K562 (cell line): ENCODE measurements around the gene MAP4K5. TPM values are rescaled to one million over a fixed set of nuclear protein-coding genes. Genes with fewer than 3 reads are reported as not detected.

Experiments used
- ATAC-seq: fragments of 200-7000 bp; cut with Tn5 transposase; 3 replicates; pipeline ENCODE4 v1.9.1; 2020; ENCODE audit warnings: moderate library complexity
- BruUV-seq: library from RNA; stranded (reverse); fragments of 400-500 nt; replicated peaks from 2 replicates; lab custom pipeline; 2021; lab: Mats Ljungman, UMichigan
- CTCF ChIA-PET: fragments of 300-600 bp; formaldehyde crosslinking; extraction: SDS; loops from one replicate; lab custom pipeline; 2021; ENCODE audit warnings: low intra/inter-chr PET ratio; lab: Yijun Ruan, JAX
- POLR2A ChIA-PET: fragments of 300-600, 350-650 bp; sonication (Branson Sonifier 250); formaldehyde crosslinking; extraction: SDS; loops from one replicate; lab custom pipeline; 2021; ENCODE audit warnings: antibody characterized with exemption, inconsistent platforms; lab: Yijun Ruan, JAX
- DNase-seq, 4 experiments: peaks; one replicate each; pipeline versions ENCODE4 v3.0.0 to v3.0.0-alpha.2; 2011 to 2018; ENCODE audit warnings: low spot score in 3 of 4, mixed read lengths in 3 of 4; ENCODE audit errors: extremely low read depth in 1 of 4
- FAIRE-seq: peaks from 2 replicates; lab custom pipeline; 2011; peaks lifted over from hg19 to GRCh38; lab: Jason Lieb, UNC
- H2AFZ ChIP-seq: 2 replicates; pipeline ENCODE4 v1.6.0; 2011; ENCODE audit warnings: low read depth, low read length, control low read depth, inconsistent platforms
- H3K27ac ChIP-seq: fragments of 200-600 bp; 3 replicates; pipeline ENCODE4 v1.8.0; 2011; ENCODE audit warnings: low read depth, mild to moderate bottlenecking, control low read depth, inconsistent platforms, low read length, moderate library complexity, mixed read lengths; ENCODE audit errors: extremely low read depth
- H3K27me3 ChIP-seq, 2 experiments: fragments of 300-600 bp in 1 of 2; 2 replicates in 1 of 2; 3 replicates in 1 of 2; pipeline versions ENCODE4 v1.6.0 to v1.8.0; 2011; ENCODE audit warnings: inconsistent platforms in 2 of 2, low read length in 2 of 2, mild to moderate bottlenecking in 1 of 2, mixed read lengths in 1 of 2, moderate library complexity in 1 of 2; ENCODE audit not compliant: control insufficient read depth in 2 of 2, insufficient read depth in 2 of 2
- H3K36me3 ChIP-seq: fragments of 300-600 bp; 3 replicates; pipeline ENCODE4 v1.8.0; 2011; ENCODE audit warnings: mild to moderate bottlenecking, low read length, inconsistent platforms; ENCODE audit not compliant: control insufficient read depth, insufficient read depth
- H3K4me1 ChIP-seq, 2 experiments: fragments of 200-600 bp in 1 of 2; replicated peaks in 1 of 2; 2 replicates in 1 of 2; 3 replicates in 1 of 2; pipeline versions ENCODE4 v1.5.1 to v1.8.0; 2011; ENCODE audit warnings: inconsistent platforms in 2 of 2, low read length in 2 of 2, mild to moderate bottlenecking in 1 of 2, mixed read lengths in 1 of 2, moderate library complexity in 1 of 2; ENCODE audit not compliant: control insufficient read depth in 2 of 2, insufficient read depth in 2 of 2
- H3K4me2 ChIP-seq: 2 replicates; pipeline ENCODE4 v1.6.1; 2011; ENCODE audit warnings: low read length, control low read depth, inconsistent platforms, mixed read lengths; ENCODE audit not compliant: insufficient read depth
- H3K4me3 ChIP-seq: fragments of 200-600 bp; sonication (generic), shearing (Covaris generic); 2 replicates; pipeline ENCODE4 v1.5.1; 2016; ENCODE audit warnings: control low read depth, inconsistent platforms
- H3K79me2 ChIP-seq: fragments of 200-600 bp; 3 replicates; pipeline ENCODE4 v1.8.0; 2011; ENCODE audit warnings: low read length, inconsistent platforms; ENCODE audit not compliant: control insufficient read depth, insufficient read depth
- H3K9ac ChIP-seq, 2 experiments: 2 replicates each; pipeline versions ENCODE4 v1.6.0 to v1.6.1; 2011; ENCODE audit warnings: low read depth in 2 of 2, low read length in 2 of 2, control low read depth in 1 of 2, inconsistent platforms in 1 of 2, mild to moderate bottlenecking in 1 of 2, mixed read lengths in 1 of 2; ENCODE audit not compliant: insufficient read depth in 1 of 2
- H3K9me1 ChIP-seq: one replicate; pipeline ENCODE4 v1.6.0; 2011; ENCODE audit warnings: inconsistent platforms, mild to moderate bottlenecking, low read length, moderate library complexity; ENCODE audit not compliant: control insufficient read depth, insufficient read depth
- H3K9me3 ChIP-seq: replicated peaks from 2 replicates; pipeline ENCODE4 v1.5.1; 2011; ENCODE audit warnings: low read depth, low read length, inconsistent platforms; ENCODE audit not compliant: control insufficient read depth, insufficient read depth
- H4K20me1 ChIP-seq: replicated peaks from 2 replicates; pipeline ENCODE4 v1.6.1; 2011; ENCODE audit warnings: low read length, inconsistent platforms, mixed read lengths; ENCODE audit not compliant: control insufficient read depth, insufficient read depth
- FIP1L1 ChIP-seq: fragments of 200-400 bp; formaldehyde crosslinking; IDR thresholded peaks from 2 replicates; pipeline ENCODE4 v1.6.1; 2018; ENCODE audit warnings: mild to moderate bottlenecking, low read depth, low read length; ENCODE audit not compliant: poor library complexity, severe bottlenecking
- JUNB ChIP-seq: fragments of 450-650 bp; formaldehyde crosslinking; conservative IDR thresholded peaks from 2 replicates; pipeline ENCODE4 v1.4.0; 2020; ENCODE audit warnings: mild to moderate bottlenecking
- KAT8 ChIP-seq: fragments of 450-650 bp; IDR thresholded peaks from 2 replicates; pipeline ENCODE4 v1.6.1; 2016; ENCODE audit warnings: low read depth, mild to moderate bottlenecking
- NCOA4 ChIP-seq: fragments of 450-650 bp; IDR thresholded peaks from 2 replicates; pipeline ENCODE4 v1.6.1; 2018; ENCODE audit warnings: mild to moderate bottlenecking; ENCODE audit not compliant: partially characterized antibody
- NR2C1 ChIP-seq, 2 experiments: fragments of 450-650 bp; IDR thresholded peaks; 2 replicates each; pipeline ENCODE4 v1.6.1; 2017; ENCODE audit warnings: mild to moderate bottlenecking in 2 of 2, antibody characterized with exemption in 1 of 2, inconsistent platforms in 1 of 2, missing compliant biosample characterization in 1 of 2, missing genetic modification characterization in 1 of 2
- NR4A1 ChIP-seq, 2 experiments: fragments of 250-450 bp in 1 of 2; fragments of 450-650 bp in 1 of 2; sonication (Bioruptor Pico) in 1 of 2; IDR thresholded peaks; 2 replicates each; pipeline versions ENCODE4 v1.4.0 to v1.6.1; 2016 to 2020; ENCODE audit warnings: mild to moderate bottlenecking in 2 of 2, missing compliant biosample characterization in 1 of 2, missing genetic modification characterization in 1 of 2, moderate library complexity in 1 of 2
- SOX6 ChIP-seq: fragments of 450-650 bp; IDR thresholded peaks from 2 replicates; pipeline ENCODE4 v1.6.1; 2014; ENCODE audit warnings: mild to moderate bottlenecking
- XRCC3 ChIP-seq: fragments of 450-650 bp; IDR thresholded peaks from 2 replicates; pipeline ENCODE4 v1.6.1; 2017; ENCODE audit warnings: mild to moderate bottlenecking, moderate library complexity
- ZNF778 ChIP-seq: fragments of 450-650 bp; formaldehyde crosslinking; IDR thresholded peaks from 2 replicates; pipeline ENCODE4 v1.4.0; 2020; ENCODE audit warnings: mild to moderate bottlenecking, moderate library complexity
- WGBS: fragments of 100-300 bp; shearing (Covaris generic); methylation state at CpG from one replicate; pipeline ENCODE4 v1.1.6; 2016; ENCODE audit warnings: low coverage, mixed read lengths; ENCODE audit not compliant: insufficient coverage; ENCODE audit errors: missing lambda C conversion rate; 5-methylcytosine and 5-hydroxymethylcytosine counted together
- in situ Hi-C: fragments of 300-500 bp; cut with MboI; formaldehyde crosslinking; loops from 4 replicates; pipeline ENCODE4 v1.15.0; 2018; ENCODE audit warnings: inconsistent platforms, mixed read lengths
- intact Hi-C: fragments of 100-400 bp; cut with micrococcal nuclease; formaldehyde crosslinking; loops from 2 replicates; pipeline ENCODE4 v1.14.2; 2022
- polyA plus RNA-seq, 8 experiments: library from polyadenylated mRNA; depleted of rRNA in 4 of 8; stranded (reverse) in 5 of 8; unstranded in 3 of 8; fragments of >200 nt; fragmentation: Nextera tagmentation in 2 of 8; fragmentation: Illumina TruSeq in 1 of 8; extraction: Ambion mirVana in 2 of 8; extraction: Trizol in 1 of 8; gene quantifications; 2 replicates each; pipeline versions ENCODE4 v1.2.1 to v1.2.3, GENCODE V29; 2011 to 2014; ENCODE audit warnings: inconsistent platforms in 1 of 8, missing spikeins in 1 of 8
- total RNA-seq, 7 experiments: library from RNA; depleted of rRNA in 6 of 7; stranded (reverse); fragments of >200 nt in 6 of 7; fragmentation: Illumina TruSeq in 2 of 7; extraction: Trizol in 2 of 7; gene quantifications; 2 replicates each; pipeline versions ENCODE4 v1.2.1 to v1.2.3, GENCODE V29; 2011 to 2021; ENCODE audit warnings: low replicate concordance in 1 of 7
- TF ChIP-seq, protein P1 (sequence below): fragments of 450-650 bp; formaldehyde crosslinking; IDR thresholded peaks from 2 replicates; pipeline ENCODE4 v1.4.0; 2022; ENCODE audit warnings: missing genetic modification characterization
- TF ChIP-seq, protein P2 (sequence below): fragments of 450-650 bp; formaldehyde crosslinking; conservative IDR thresholded peaks from 2 replicates; pipeline ENCODE4 v1.4.0; 2022; ENCODE audit warnings: mild to moderate bottlenecking, missing genetic modification characterization

The MAP4K5 gene
- total and polyA plus RNA-seq, 9 of the 15 experiments (the other 6 are each of a cell fraction or from before 2014, with no cell fraction given) = 5.9 to 29.4 (median 18.0) TPM

DNA sequence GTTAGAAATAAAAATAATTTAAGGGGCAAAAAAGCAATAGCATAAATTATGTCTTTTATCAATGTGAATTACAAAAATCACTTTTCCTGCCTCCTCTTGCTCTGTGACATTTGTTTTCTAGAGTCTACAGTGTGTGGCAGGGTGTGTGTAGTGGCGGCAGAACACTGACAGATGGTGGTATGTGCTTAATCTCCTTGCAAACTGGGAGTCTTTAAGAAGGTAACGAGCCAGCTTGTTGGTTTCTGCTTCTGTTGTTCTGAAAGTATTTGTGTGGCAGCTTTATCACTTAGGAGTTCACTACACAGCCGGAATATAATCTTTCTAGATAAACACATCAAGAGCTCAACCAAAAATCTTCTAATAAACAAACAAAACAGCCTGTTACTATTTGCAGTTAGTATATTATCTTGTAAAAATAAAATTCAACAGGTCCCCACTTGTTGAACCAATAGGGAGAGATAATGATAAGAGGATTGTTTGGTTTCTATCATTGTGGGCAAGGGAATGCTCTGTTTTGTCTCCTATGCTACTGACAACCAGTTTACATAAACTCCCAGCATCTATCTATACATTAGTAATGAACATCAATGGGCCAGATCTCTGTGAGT lies 148.6 kb downstream of the MAP4K5 start:
- in situ Hi-C loops (no loop called here), intact Hi-C loops (no loop called here)
- Histone ChIP-seq H3K9me1 (no peaks in the 10 kb centered on the region), H3K4me2 (no peak overlapping the region), H3K4me3 (no peak overlapping the region), H3K27me3 (no peaks in the 10 kb centered on the region), H3K9ac (no peak overlapping the region), H3K36me3 (peaks cover 10% of the 10 kb centered on the region; the same call in 1 of the 3 replicates), H3K4me1 (peaks cover 0 to 3% of the 10 kb centered on the region in 2 experiments; a peak in 1 of 5 replicates), H3K27ac (no peak overlapping the region), H3K79me2 (no peaks in the 10 kb centered on the region), H2AFZ (no peak overlapping the region), H4K20me1 (0 out of 2 replicates have a peak, but pooled peaks cover 3% of the 10 kb centered on the region), H3K9me3 (no peaks in the 10 kb centered on the region)
- DNase-seq (no peak), ATAC-seq (no peak), FAIRE-seq (no peak)
- ChIA-PET CTCF (no interaction called here), POLR2A (no interaction called here)
- WGBS = 82% methylated on average over 3 of the region's 3 CpGs
- no TSS peak for BruUV-seq
- no peak for TF ChIP-seq NR4A1 (CRISPR knock-in tag; IDR thresholded peaks at IDR 0.05)
- TF ChIP-seq NR4A1 (tag; IDR thresholded peaks at IDR 0.05) = no peak
- no peak for TF ChIP-seq XRCC3
- TF ChIP-seq KAT8 = no peak
- TF ChIP-seq, protein P1, sequence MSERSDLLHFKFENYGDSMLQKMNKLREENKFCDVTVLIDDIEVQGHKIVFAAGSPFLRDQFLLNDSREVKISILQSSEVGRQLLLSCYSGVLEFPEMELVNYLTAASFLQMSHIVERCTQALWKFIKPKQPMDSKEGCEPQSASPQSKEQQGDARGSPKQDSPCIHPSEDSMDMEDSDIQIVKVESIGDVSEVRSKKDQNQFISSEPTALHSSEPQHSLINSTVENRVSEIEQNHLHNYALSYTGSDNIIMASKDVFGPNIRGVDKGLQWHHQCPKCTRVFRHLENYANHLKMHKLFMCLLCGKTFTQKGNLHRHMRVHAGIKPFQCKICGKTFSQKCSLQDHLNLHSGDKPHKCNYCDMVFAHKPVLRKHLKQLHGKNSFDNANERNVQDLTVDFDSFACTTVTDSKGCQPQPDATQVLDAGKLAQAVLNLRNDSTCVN = no peak
- TF ChIP-seq FIP1L1 = no peak
- TF ChIP-seq NCOA4 = no peak
- TF ChIP-seq NR2C1 (IDR thresholded peaks at IDR 0.05) = no peak
- no peak for TF ChIP-seq NR2C1 (tag; IDR thresholded peaks at IDR 0.05)
- TF ChIP-seq SOX6 = no peak
- no peak for TF ChIP-seq JUNB (CRISPR knock-in tag)
- no peak for TF ChIP-seq ZNF778 (CRISPR knock-in tag)
- TF ChIP-seq, protein P2, sequence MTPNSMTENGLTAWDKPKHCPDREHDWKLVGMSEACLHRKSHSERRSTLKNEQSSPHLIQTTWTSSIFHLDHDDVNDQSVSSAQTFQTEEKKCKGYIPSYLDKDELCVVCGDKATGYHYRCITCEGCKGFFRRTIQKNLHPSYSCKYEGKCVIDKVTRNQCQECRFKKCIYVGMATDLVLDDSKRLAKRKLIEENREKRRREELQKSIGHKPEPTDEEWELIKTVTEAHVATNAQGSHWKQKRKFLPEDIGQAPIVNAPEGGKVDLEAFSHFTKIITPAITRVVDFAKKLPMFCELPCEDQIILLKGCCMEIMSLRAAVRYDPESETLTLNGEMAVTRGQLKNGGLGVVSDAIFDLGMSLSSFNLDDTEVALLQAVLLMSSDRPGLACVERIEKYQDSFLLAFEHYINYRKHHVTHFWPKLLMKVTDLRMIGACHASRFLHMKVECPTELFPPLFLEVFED = no peak
